T-helper 1 cell treated with Interleukin-12 subunit alpha and Interleukin-12 subunit beta and Interleukin-4 antibody, amounts not matched to agents 30 ng/mL and 1 ng/mL, for 36 hours (primary cell): ENCODE measurements around the gene TBX5. TPM values are rescaled to one million over a fixed set of nuclear protein-coding genes. Genes with fewer than 3 reads are reported as not detected.

Source experiments
- intact Hi-C: fragments of 100-400 bp; cut with micrococcal nuclease; formaldehyde crosslinking; loops from one replicate; pipeline ENCODE4 v1.15.1; 2024
- total RNA-seq: library from RNA; stranded (reverse); gene quantifications from 2 replicates; pipeline ENCODE4 v1.2.3, GENCODE V29; 2022

Gene TBX5
- total RNA-seq, 1 donor from 2014 or later = not detected

- intact Hi-C loops = no loop called here
Measured at GRCh38 chr12:114434341-114434740, 28.4 kb upstream of the TBX5 start.

GRCh38 chr12:114431902-114432301 lies 26.0 kb upstream of the TBX5 start:
- intact Hi-C loops = no loop called here

- intact Hi-C loops = no loop called here
Measured at GRCh38 chr12:114430306-114430705, 24.4 kb upstream of the TBX5 start.

GRCh38 chr12:114425031-114425626 lies 19.2 kb upstream of the TBX5 start:
- intact Hi-C loops = no loop called here

DNA sequence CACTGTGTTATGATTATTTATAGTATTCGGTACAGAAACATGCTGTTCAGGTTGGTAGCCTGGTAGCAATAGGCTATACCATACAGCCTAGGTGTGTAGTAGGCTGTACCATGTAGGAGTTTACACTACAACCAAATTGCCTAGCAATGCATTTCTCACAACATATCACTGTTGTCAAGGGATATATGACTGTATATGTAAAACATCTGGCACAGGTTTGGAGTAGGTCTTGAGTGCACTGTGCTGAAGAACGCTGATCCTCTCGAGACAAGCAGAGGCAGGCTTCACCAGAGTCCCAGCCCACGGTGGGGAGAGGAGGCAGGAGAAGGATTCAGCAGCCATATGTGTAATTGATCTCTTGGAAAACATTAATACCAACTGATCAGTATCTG lies 15.0 kb upstream of the TBX5 start:
- intact Hi-C loops = no loop called here

DNA sequence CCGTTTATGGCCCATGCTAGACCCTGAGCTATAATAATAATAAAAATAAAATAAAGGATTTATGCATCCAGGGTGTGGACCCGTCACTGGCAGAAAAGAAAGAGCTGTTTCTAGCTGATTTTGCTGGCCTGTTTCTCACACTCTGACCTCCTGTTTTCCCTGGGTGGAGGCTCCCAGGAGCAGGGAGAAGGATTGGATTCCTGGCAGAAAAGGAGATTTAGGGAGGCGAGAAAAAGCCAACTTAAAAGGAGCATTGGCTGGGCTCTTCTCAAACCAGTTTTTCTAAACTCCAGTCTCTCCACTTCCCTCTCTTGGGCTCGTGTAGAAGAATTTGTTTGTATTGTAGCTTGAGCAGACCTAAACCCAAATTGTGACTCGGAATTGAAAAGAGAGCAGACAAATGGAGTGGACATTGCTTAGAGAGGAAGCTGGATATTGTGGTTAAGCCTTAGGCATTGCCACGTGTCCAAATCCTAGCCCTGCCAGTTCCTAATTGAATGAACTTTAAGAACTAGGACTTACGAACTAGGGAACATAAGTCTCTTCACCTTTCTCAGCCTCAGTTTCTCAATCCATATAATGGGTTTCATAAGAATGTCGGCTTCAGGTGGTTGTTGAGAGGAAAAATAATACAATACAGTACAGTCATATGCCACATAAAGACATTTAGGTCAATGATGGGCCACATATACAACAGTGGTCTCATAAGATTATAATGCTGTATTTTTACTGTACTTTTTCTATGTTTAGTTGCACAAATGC lies 14.4 kb upstream of the TBX5 start:
- intact Hi-C loops = no loop called here

- intact Hi-C loops = no loop called here
Measured at GRCh38 chr12:114416028-114416427, 10.1 kb upstream of the TBX5 start.

GRCh38 chr12:114415525-114415868 lies 9.6 kb upstream of the TBX5 start:
- intact Hi-C loops = no loop called here

DNA sequence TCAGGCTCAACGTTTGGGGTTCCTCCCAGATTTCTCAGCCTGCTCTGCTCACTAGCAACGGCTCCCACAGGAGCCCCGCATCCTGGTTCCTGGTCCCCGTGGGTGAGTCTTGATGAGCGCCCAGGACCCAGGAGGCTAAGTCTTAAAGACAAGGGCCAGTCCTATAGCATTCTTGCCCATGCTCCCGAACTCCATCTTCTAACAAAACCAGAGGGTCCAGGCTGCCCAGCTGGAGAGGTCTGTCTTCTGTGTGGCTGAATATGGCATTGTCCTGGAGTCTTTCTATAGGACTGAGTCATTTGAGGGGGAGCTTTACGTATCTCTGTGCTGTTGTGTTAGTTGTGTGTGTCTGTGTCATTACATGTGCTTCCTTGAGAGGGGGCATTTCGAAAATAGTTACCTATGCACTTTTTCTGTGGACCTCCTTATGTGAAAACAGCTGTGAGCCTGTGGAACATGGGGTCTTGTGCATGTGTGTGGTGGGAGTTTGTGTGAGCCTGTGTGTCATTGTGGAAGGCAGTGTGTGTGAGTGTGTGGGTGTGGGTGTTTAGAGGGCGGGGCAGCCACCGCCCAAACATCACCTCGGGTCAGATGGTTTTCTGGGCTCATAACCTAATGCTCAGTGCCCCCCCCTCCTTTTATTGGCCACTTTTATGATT lies 9.1 kb upstream of the TBX5 start:
- intact Hi-C loops = no loop called here

DNA sequence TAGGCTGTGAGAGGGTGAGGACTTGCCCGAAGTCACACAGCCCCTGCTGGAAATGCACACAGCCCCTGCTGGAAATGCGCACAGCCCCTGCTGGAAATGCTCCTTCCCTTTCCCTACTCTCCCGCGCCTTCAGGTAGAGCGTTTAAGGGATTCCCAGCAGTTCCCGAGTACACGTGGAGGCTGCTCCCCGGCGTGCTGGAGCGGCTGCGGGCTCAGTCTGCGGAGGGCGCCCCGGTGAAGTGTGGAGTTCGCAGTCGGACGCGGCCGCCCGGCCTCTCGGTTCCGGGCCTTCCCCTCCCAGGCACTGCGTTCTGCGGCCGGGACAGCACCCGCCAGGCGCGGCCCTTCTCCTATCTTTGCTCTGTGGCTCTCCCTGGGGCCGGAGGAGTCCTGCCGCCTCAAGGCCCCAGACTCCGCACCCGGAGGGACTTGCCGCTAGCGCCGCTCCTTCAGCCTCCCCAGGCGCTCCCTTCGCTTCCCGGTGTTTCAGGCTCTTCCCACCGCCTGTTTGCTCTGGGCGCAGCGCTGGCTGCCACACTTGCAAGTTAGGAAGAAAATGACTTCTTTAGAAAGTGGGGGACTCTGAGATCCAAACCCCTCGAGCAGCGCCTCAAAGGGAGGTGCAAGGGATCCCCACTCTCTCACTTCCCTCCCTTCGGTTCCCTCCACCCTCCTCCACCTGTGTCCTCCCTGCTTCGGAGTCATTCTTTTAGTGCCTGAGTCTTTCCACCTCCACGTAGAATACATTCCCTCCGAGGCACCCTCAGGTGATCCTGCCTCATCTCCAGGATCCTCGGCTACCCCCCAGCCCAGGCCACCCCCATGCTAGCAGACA lies 8.3 kb upstream of the TBX5 start:
- intact Hi-C loops = no loop called here

DNA sequence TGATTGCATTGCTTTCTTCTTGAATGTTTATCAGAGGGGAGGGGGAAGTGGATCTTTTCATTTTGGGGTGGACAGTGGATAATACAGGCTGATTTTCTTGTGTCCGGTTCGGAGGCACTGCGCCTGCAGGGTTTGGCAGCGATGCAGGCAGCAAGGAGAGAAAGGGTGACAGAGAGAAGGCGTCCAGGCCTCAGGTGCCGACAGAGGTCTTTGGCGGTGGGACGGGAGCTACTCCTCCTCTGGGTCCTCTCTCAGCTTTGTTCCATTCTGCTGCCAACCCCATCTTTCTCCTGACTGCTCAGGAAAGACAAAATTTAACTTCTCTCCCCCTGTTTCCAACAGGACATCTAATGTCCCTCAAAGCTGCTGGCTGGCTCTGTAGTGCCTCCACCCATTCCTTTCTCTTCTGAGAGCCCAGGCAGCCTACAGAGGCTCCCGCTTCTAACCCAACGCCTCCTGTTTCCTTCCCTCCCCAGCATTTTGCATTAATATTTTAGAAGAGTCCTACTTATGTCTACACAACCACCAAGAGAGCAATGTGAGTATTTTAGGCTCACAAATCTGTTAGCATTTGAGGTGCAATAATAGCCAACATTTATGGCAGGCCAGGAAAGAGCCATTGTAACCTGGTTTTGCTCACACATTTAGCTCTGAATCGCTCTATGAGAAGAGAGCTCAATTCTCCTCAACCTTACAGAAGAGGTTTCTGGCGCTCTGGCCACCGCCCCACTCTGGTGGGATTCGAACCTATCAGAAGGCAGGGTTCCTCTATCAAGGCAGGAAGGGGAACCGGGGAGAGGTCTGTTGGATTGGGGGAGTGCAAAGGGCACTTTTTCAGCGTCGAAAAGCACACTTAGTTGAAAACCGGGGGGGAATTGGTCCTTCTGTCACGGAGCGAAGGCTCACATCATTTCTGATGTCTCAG lies 7.1 kb upstream of the TBX5 start:
- intact Hi-C loops = no loop called here

GRCh38 chr12:114412307-114412706 lies 6.4 kb upstream of the TBX5 start:
- intact Hi-C loops = no loop called here

DNA sequence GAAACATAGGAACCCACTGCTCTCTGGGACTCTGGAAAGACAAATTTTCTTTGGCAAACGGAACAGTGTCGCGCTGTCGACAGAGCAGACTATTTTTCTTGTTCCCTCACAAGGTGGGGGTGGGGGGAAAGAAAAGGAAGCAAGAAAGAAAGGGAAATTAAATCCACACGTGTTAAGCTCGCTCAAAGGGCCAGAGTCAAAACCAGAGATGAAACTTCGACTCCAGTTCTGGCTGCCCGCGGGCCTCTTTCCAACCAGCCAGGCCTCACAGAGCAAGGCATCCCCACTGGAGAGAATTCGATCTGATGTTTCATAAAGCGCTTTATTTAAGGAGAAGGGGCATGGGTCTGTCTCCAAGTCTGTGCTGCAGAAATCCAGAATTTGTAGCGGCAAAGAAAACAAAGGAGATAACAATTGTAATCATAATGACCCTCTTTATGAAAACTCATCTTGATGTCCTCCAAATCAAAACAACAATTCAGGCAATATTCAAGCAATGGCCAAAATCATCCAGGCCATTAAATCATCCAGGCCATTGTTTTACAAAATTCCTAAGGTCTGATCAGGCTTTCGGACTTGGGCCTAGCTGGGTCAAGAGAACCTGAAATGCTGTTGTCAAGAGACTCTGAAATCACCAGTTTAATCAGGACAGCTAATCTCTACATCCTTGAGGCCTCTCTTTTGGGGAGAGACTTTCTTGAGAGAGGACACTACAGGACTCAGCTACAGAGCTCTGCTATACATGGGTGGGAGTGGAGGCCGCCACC lies 5.3 kb upstream of the TBX5 start:
- intact Hi-C loops = no loop called here

DNA sequence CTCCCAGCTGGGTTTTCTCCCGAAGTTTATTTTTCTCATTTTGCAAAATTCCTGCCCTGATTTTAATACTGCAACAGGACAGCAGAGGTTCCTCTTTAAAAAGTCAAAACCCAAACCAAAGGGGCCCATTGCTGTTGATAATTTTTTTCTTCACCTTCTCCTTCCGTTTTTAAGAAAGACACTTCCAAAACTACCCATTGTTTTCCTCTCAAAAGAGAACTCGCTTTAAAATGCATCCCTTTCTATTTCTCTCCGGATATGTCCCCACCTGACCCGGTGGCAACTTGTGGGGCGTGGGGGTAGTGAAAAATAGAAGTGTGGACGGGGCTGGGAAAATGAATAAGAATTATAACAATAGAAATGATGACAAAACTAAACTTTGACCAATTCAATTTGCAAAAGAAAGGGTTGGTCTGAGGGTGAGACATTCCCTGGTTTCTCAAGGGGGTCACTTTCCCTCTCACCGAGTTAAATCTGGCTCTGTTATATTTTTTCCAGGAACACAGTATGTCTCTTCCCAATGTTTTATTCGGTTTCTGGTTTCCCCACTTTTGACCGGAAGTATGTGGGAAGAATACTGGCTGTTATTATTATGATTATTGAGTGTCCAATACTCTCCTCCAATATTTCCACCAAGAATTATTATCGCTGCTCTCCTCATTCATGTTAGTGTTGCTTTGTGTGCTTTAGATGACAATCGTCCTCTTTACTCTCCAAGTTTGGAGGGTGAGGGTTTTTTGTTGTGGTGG lies 4.1 kb upstream of the TBX5 start:
- intact Hi-C loops = loop anchor here (5.0 kb wide), 1 partner anchor 257 kb away; no protein-coding TSS in a partner anchor

- intact Hi-C loops = loop anchor here (5.0 kb wide), 1 partner anchor 258 kb away; no protein-coding TSS in a partner anchor
Measured at GRCh38 chr12:114408886-114409851, 3.2 kb upstream of the TBX5 start.

DNA sequence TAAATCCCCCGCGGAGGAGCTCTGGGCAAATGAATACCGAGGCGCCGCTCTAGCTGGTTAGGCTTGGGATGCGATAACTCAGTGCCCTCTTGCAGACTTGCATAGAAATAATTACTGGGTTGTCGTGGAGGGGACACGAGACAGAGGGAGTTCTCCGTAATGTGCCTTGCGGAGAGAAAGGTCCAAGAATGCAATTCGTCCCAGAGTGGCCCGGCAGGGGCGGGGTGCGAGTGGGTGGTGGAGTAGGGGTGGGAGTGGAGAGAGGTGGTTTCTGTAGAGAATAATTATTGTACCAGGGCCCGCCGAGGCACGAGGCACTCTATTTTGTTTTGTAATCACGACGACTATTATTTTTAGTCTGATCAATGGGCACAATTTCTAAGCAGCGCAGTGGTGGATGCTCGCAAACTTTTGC lies 2.5 kb upstream of the TBX5 start:
- intact Hi-C loops = loop anchor here (5.0 kb wide), 1 partner anchor 259 kb away; no protein-coding TSS in a partner anchor

- intact Hi-C loops = loop anchor here (2.0 to 5.0 kb wide), 2 partner anchors 33 to 259 kb away; no protein-coding TSS in a partner anchor
Measured at GRCh38 chr12:114407842-114408411, 2.0 kb upstream of the TBX5 start.
